K562 (cell line): ENCODE results near the gene THYN1. TPM values are rescaled to one million over a fixed set of nuclear protein-coding genes. Genes with fewer than 3 reads are reported as not detected.

ENCODE experiments used
- GTF3C2 ChIP-seq: IDR thresholded peaks from 3 replicates; pipeline ENCODE4 v1.6.1; 2011; ENCODE audit warnings: borderline replicate concordance, mild to moderate bottlenecking, moderate library complexity; ENCODE audit not compliant: insufficient read length; ENCODE audit errors: extremely low read depth
- HCFC1 ChIP-seq: IDR thresholded peaks from 2 replicates; pipeline ENCODE4 v1.6.1; 2012; ENCODE audit warnings: low read depth, low read length, improper control_type of control experiment
- KLF10 ChIP-seq: fragments of 250-450 bp; sonication (Bioruptor Pico); IDR thresholded peaks from 2 replicates; pipeline ENCODE4 v1.6.1; 2021; ENCODE audit warnings: matching md5 sums
- MEIS2 ChIP-seq: fragments of 450-650 bp; IDR thresholded peaks from 2 replicates; pipeline ENCODE4 v1.6.1; 2014; ENCODE audit warnings: mild to moderate bottlenecking; ENCODE audit not compliant: partially characterized antibody
- SMARCA5 ChIP-seq: fragments of 450-650 bp; IDR thresholded peaks from 2 replicates; pipeline ENCODE4 v1.6.1; 2016
- TFAP4 ChIP-seq: sonication (generic); formaldehyde crosslinking; IDR thresholded peaks from 2 replicates; pipeline ENCODE4 v1.8.0; 2022; ENCODE audit warnings: missing genetic modification reagents, mild to moderate bottlenecking, moderate library complexity, borderline replicate concordance
- ZNF133 ChIP-seq: fragments of 250-450 bp; sonication (Bioruptor Pico); IDR thresholded peaks from 2 replicates; pipeline ENCODE4 v1.4.0; 2020; ENCODE audit warnings: mild to moderate bottlenecking
- ZNF143 ChIP-seq: sonication (generic); formaldehyde crosslinking; IDR thresholded peaks from 2 replicates; pipeline ENCODE4 v1.9.0; 2022; ENCODE audit warnings: mild to moderate bottlenecking, missing genetic modification reagents
- polyA plus RNA-seq, 8 experiments: library from polyadenylated mRNA; depleted of rRNA in 4 of 8; stranded (reverse) in 5 of 8; unstranded in 3 of 8; fragments of >200 nt; fragmentation: Nextera tagmentation in 2 of 8; fragmentation: Illumina TruSeq in 1 of 8; extraction: Ambion mirVana in 2 of 8; extraction: Trizol in 1 of 8; gene quantifications; 2 replicates each; pipeline versions ENCODE4 v1.2.1 to v1.2.3, GENCODE V29; 2011 to 2014; ENCODE audit warnings: inconsistent platforms in 1 of 8, missing spikeins in 1 of 8
- total RNA-seq, 7 experiments: library from RNA; depleted of rRNA in 6 of 7; stranded (reverse); fragments of >200 nt in 6 of 7; fragmentation: Illumina TruSeq in 2 of 7; extraction: Trizol in 2 of 7; gene quantifications; 2 replicates each; pipeline versions ENCODE4 v1.2.1 to v1.2.3, GENCODE V29; 2011 to 2021; ENCODE audit warnings: low replicate concordance in 1 of 7

Gene THYN1
- total and polyA plus RNA-seq, 9 of the 15 experiments (the other 6 are each of a cell fraction or from before 2014, with no cell fraction given), result 54.9 to 279 (median 104) TPM

DNA sequence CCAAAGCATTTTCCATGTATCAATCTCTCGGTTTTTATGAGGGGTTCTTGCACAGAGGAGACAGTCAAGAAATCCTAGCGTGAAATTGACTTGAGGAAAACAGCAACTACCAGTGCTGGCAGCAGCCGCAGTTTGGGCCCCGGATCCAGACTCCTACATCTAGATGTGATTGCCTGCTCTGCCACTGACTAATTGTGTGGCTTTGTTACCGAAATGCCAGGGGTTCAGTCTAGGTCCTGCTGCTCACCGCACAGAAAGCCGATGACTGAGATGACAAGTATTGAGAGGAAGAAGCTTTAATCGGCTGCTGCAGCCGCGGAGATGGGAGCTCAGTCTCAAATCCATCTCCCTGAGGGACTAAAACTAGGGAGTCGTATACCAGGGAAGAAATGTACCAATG, 14.8 kb upstream of the THYN1 start (continued):
- TF ChIP-seq TFAP4 (CRISPR knock-in tag), result no peak
- no peak for TF ChIP-seq ZNF133 (CRISPR knock-in tag)
- TF ChIP-seq SMARCA5, result no peak
- TF ChIP-seq KLF10 (CRISPR knock-in tag), result no peak
- no peak for TF ChIP-seq HCFC1
- TF ChIP-seq MEIS2, result no peak
- TF ChIP-seq GTF3C2, result no peak
- no peak for TF ChIP-seq ZNF143 (CRISPR knock-in tag)
